ENCODE measurements around the gene HTT. TPM values are rescaled to one million over a fixed set of nuclear protein-coding genes. Genes with fewer than 3 reads are reported as not detected.

Gene HTT
- total RNA-seq, 1 experiment from 2014 or later: 66.8 TPM

DNA sequence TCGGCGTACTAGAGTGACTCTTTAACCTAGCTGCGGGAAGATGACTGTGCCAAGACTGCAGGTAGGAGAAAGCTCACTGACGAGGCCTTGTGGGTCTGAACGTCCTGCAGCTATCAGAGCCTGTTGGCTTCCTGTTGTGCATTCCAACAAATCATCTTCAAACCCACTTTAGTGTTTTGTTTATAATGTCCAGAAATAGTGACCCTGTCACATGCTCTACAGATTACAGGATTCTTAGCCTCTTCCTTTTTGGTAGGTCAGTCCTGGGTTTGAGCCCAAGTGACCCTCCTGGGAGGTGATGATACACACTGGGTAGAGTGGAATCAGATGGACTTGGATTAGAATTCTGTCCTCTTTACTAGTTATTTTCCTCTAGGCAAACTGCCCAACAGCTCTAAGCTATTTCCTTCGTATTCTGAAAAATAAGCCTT is 33.2 kb downstream of the HTT start:
- H3K36me3 ChIP-seq (ENCODE audit: insufficient read depth, low read length, poor library complexity, severe bottlenecking): peaks cover 32% of the 10 kb centered on the region
- H3K27ac ChIP-seq (ENCODE audit: low read depth, low read length, poor library complexity, severe bottlenecking): peak overlapping the region; percentile 82
- no peak overlapping the region for H3K4me3 ChIP-seq (ENCODE audit: low read depth, low read length, poor library complexity, severe bottlenecking)
- intact Hi-C loops (cut with micrococcal nuclease; ENCODE audit: unreplicated experiment): loop anchor here (2.0 to 5.0 kb wide), 5 partner anchors 29 to 375 kb away; partner anchors contain the start of gene HGFAC
- H3K9me3 ChIP-seq (ENCODE audit: low read depth, low read length, poor library complexity, severe bottlenecking): no peaks in the 10 kb centered on the region
- ChIA-PET POLR2A (ENCODE audit: low non-redundant PET) (no interaction called here), CTCF (interaction anchor here (1.2 to 1.7 kb wide), 3 partner anchors 15 to 773 kb away, joined by 3 to 8 read pairs (median 5); no protein-coding TSS in a partner anchor)
- no peaks in the 10 kb centered on the region for H3K27me3 ChIP-seq (replicated peaks; ENCODE audit: insufficient read depth, low read depth, low read length, poor library complexity)
- H3K4me1 ChIP-seq (ENCODE audit: insufficient read depth, low read length, poor library complexity, severe bottlenecking): peaks cover 30% of the 10 kb centered on the region
- BruUV-seq (replicated peaks): no TSS peak
- peak; percentile 12 for DNase-seq (ENCODE audit: low spot score)
- TF ChIP-seq EZH2 (IDR thresholded peaks at IDR 0.05; ENCODE audit: borderline replicate concordance, low read depth, low read length, poor library complexity, severe bottlenecking): no peak
- TF ChIP-seq CTCF (conservative IDR thresholded peaks at IDR 0.05; ENCODE audit: low read depth, low read length): no peak

GRCh38 chr4:3108211-3108610 is 33.7 kb downstream of the HTT start:
- intact Hi-C loops (cut with micrococcal nuclease; ENCODE audit: unreplicated experiment): loop anchor here (5.0 kb wide), 4 partner anchors 94 to 374 kb away; partner anchors contain the start of gene HGFAC
- CTCF ChIA-PET: interaction anchor here (1.2 to 1.7 kb wide), 3 partner anchors 15 to 772 kb away, joined by 3 to 8 read pairs (median 5); no protein-coding TSS in a partner anchor
- POLR2A ChIA-PET (ENCODE audit: low non-redundant PET): no interaction called here
- no TSS peak for BruUV-seq (replicated peaks)
- Histone ChIP-seq H3K27ac (ENCODE audit: low read depth, low read length, poor library complexity, severe bottlenecking) (peak overlapping the region; percentile 82), H3K27me3 (replicated peaks; ENCODE audit: insufficient read depth, low read depth, low read length, poor library complexity) (no peaks in the 10 kb centered on the region), H3K4me1 (ENCODE audit: insufficient read depth, low read length, poor library complexity, severe bottlenecking) (peaks cover 30% of the 10 kb centered on the region), H3K36me3 (ENCODE audit: insufficient read depth, low read length, poor library complexity, severe bottlenecking) (peaks cover 32% of the 10 kb centered on the region), H3K9me3 (ENCODE audit: low read depth, low read length, poor library complexity, severe bottlenecking) (no peaks in the 10 kb centered on the region), H3K4me3 (ENCODE audit: low read depth, low read length, poor library complexity, severe bottlenecking) (no peak overlapping the region)
- peak; percentile 48 for DNase-seq (ENCODE audit: low spot score)
- no peak for TF ChIP-seq EZH2 (IDR thresholded peaks at IDR 0.05; ENCODE audit: borderline replicate concordance, low read depth, low read length, poor library complexity, severe bottlenecking)
- TF ChIP-seq CTCF (conservative IDR thresholded peaks at IDR 0.05; ENCODE audit: low read depth, low read length): no peak

DNA sequence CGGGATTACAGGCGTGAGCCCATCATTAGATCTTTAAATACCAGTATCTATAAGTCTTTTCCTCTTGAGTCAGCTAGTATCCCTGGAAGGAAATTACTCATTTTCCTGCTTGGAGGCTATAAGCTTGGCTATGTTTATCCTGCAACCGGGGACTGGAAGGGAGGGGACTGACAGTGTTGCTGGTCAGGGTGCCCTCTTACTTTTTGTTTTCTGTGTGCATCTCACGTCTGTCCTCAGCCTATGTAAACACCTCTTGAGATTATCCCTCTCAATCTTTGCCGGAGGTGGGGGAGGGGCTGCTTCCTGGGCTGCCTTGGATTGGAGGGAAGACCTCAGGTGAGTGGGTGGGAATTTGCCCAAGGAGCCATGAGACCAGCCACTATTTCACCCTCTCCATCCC is 37.0 kb downstream of the HTT start:
- no TSS peak for BruUV-seq (replicated peaks)
- no peaks in the 10 kb centered on the region for H3K9me3 ChIP-seq (ENCODE audit: low read depth, low read length, poor library complexity, severe bottlenecking)
- H3K27me3 ChIP-seq (replicated peaks; ENCODE audit: insufficient read depth, low read depth, low read length, poor library complexity): no peaks in the 10 kb centered on the region
- H3K36me3 ChIP-seq (ENCODE audit: insufficient read depth, low read length, poor library complexity, severe bottlenecking): peaks cover 51% of the 10 kb centered on the region
- H3K4me3 ChIP-seq (ENCODE audit: low read depth, low read length, poor library complexity, severe bottlenecking): no peak overlapping the region
- POLR2A ChIA-PET (ENCODE audit: low non-redundant PET): interaction anchor here (0.6 kb wide), 2 partner anchors 59 to 223 kb away, joined by 3 to 4 read pairs; no protein-coding TSS in a partner anchor
- TF ChIP-seq EZH2 (IDR thresholded peaks at IDR 0.05; ENCODE audit: borderline replicate concordance, low read depth, low read length, poor library complexity, severe bottlenecking) (no peak), CTCF (conservative IDR thresholded peaks at IDR 0.05; ENCODE audit: low read depth, low read length) (no peak)
- peak; percentile 60 for DNase-seq (ENCODE audit: low spot score)
- no peak overlapping the region for H3K27ac ChIP-seq (ENCODE audit: low read depth, low read length, poor library complexity, severe bottlenecking)
- CTCF ChIA-PET: no interaction called here
- peaks cover 30% of the 10 kb centered on the region for H3K4me1 ChIP-seq (ENCODE audit: insufficient read depth, low read length, poor library complexity, severe bottlenecking)
- intact Hi-C loops (cut with micrococcal nuclease; ENCODE audit: unreplicated experiment): no loop called here
